PC-3 (cell line): ENCODE data around the gene TP53. TPM values are rescaled to one million over a fixed set of nuclear protein-coding genes. Genes with fewer than 3 reads are reported as not detected.
"Not testable (repeated sequence)": the region's sequence is repeated elsewhere in the genome, so short reads cannot be mapped to it uniquely, and the experiment has no call there.

Source experiments
- ATAC-seq: fragments of 200-7000 bp; cut with Tn5 transposase; 2 replicates; pipeline ENCODE4 v1.9.1; 2020; ENCODE audit warnings: mild to moderate bottlenecking, moderate library complexity
- BruUV-seq: library from RNA; stranded (reverse); fragments of 400-500 nt; replicated peaks from 2 replicates; lab custom pipeline; 2021; lab: Mats Ljungman, UMichigan
- CTCF ChIA-PET: fragments of 300-600 bp; sonication (Branson Sonifier 250); formaldehyde crosslinking; loops from one replicate; lab custom pipeline; 2022; ENCODE audit warnings: antibody characterized with exemption; lab: Charles Lee
- POLR2A ChIA-PET: fragments of 300-600 bp; sonication (Branson Sonifier 250); formaldehyde crosslinking; loops from one replicate; lab custom pipeline; 2022; ENCODE audit warnings: antibody characterized with exemption; ENCODE audit not compliant: unreplicated experiment; lab: Charles Lee
- DNase-seq: peaks from one replicate; pipeline ENCODE4 v3.0.0-alpha.2; 2015
- H2AFZ ChIP-seq: fragments of 300-600 bp; sonication (generic); 2 replicates; pipeline ENCODE4 v1.6.0; 2016; ENCODE audit warnings: antibody characterized with exemption, low read length
- H3F3A ChIP-seq: fragments of 300-600 bp; sonication (generic); one replicate; pipeline ENCODE4 v1.6.0; 2017; ENCODE audit warnings: antibody characterized with exemption, low read length, control low read depth, mild to moderate bottlenecking; ENCODE audit not compliant: unreplicated experiment
- H3K27ac ChIP-seq: fragments of 300-600 bp; sonication (generic); 2 replicates; pipeline ENCODE4 v1.5.1; 2016; ENCODE audit warnings: mild to moderate bottlenecking, low read length
- H3K27me3 ChIP-seq: fragments of 300-600 bp; sonication (generic); 2 replicates; pipeline ENCODE4 v1.6.1; 2016; ENCODE audit warnings: low read length, mixed read lengths
- H3K36me3 ChIP-seq: fragments of 300-600 bp; sonication (generic); 2 replicates; pipeline ENCODE4 v1.6.1; 2016; ENCODE audit warnings: low read depth, mixed run types, low read length, mixed read lengths
- H3K4me1 ChIP-seq: fragments of 300-600 bp; sonication (generic); 2 replicates; pipeline ENCODE4 v1.5.1; 2016; ENCODE audit warnings: low read length; ENCODE audit not compliant: insufficient read depth
- H3K4me2 ChIP-seq: fragments of 300-600 bp; sonication (generic); 2 replicates; pipeline ENCODE4 v1.6.0; 2016; ENCODE audit warnings: low read length
- H3K4me3 ChIP-seq: fragments of 300-600 bp; sonication (generic); 2 replicates; pipeline ENCODE4 v1.5.1; 2016; ENCODE audit warnings: mild to moderate bottlenecking, low read length, mixed read lengths
- H3K79me2 ChIP-seq: fragments of 300-600 bp; sonication (generic); 2 replicates; pipeline ENCODE4 v1.6.1; 2017; ENCODE audit warnings: low read length, mixed read lengths
- H3K9ac ChIP-seq: fragments of 300-600 bp; sonication (generic); 2 replicates; pipeline ENCODE4 v1.6.0; 2016; ENCODE audit warnings: mild to moderate bottlenecking, low read length
- H3K9me2 ChIP-seq: fragments of 300-600 bp; sonication (generic); replicated peaks from 2 replicates; pipeline ENCODE4 v1.6.1; 2016; ENCODE audit warnings: mixed run types, low read length, mixed read lengths
- H3K9me3 ChIP-seq: fragments of 300-600 bp; sonication (generic); 2 replicates; pipeline ENCODE4 v1.6.1; 2016; ENCODE audit warnings: low read length, mixed read lengths
- H4K20me1 ChIP-seq: fragments of 300-600 bp; sonication (generic); 2 replicates; pipeline ENCODE4 v1.6.1; 2016; ENCODE audit warnings: low read length, mixed read lengths
- CTCF ChIP-seq: fragments of 300-600 bp; sonication (generic); conservative IDR thresholded peaks from 2 replicates; pipeline ENCODE4 v1.5.1; 2017; ENCODE audit warnings: antibody characterized with exemption, low read depth, mild to moderate bottlenecking, low read length
- EZH2 ChIP-seq: fragments of 300-600 bp; sonication (generic); IDR thresholded peaks from one replicate; pipeline ENCODE4 v1.6.1; 2017; ENCODE audit warnings: antibody characterized with exemption, mild to moderate bottlenecking, low read length; ENCODE audit not compliant: unreplicated experiment
- EZH2phosphoT487 ChIP-seq: fragments of 300-600 bp; sonication (generic); IDR thresholded peaks from 2 replicates; pipeline ENCODE4 v1.6.1; 2018; ENCODE audit warnings: mild to moderate bottlenecking, antibody characterized with exemption, low read length, borderline replicate concordance
- intact Hi-C: fragments of 100-400 bp; cut with micrococcal nuclease; formaldehyde crosslinking; loops from 2 replicates; pipeline ENCODE4 v1.9.0; 2023
- total RNA-seq: library from RNA; depleted of rRNA; stranded (reverse); fragments of >200 nt; gene quantifications from 2 replicates; pipeline ENCODE4 v1.2.3, GENCODE V29; 2014

The TP53 gene
- total RNA-seq, 1 experiment from 2014 or later: 3.4 TPM

DNA sequence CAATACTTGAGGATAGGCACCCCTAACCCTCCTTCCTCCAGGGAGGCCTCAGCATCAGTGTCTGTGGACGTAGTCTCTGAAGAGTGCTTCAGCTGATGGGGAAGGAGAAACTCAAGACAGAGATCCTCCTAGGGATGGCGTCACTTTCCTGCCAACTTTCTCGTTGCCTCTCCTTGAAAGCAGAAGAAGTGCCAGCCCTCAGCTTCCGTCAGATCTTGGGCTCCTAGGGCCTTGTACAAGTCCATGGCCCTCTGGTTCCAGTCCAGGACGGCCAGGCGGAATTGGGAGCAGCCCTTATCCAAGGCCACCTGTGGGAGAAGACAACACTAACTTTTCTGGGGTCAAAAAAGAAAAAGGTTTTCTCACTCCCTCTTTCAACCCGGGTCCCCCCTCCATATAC, 61.0 kb downstream of the TP53 start:
- H3F3A ChIP-seq: no peaks in the 10 kb centered on the region
- H3K9me3 ChIP-seq: no peaks in the 10 kb centered on the region
- H4K20me1 ChIP-seq: no peaks in the 10 kb centered on the region
- H3K27ac ChIP-seq: no peak overlapping the region
- ATAC-seq: no peak
- peaks cover 13% of the 10 kb centered on the region for H3K79me2 ChIP-seq
- H3K9ac ChIP-seq: no peak overlapping the region
- no peak for TF ChIP-seq EZH2phosphoT487
- TF ChIP-seq CTCF: no peak
- TF ChIP-seq EZH2: no peak
- ChIA-PET CTCF (no interaction called here), POLR2A (interaction anchor here (0.5 kb wide), 1 partner anchor 11 kb away, joined by 4 read pairs; no protein-coding TSS in a partner anchor)
- no TSS peak for BruUV-seq
- H3K4me3 ChIP-seq: peak overlapping the region; percentile 91; the same call in 1 of the 2 replicates
- H3K36me3 ChIP-seq: no peaks in the 10 kb centered on the region
- no peak overlapping the region for H2AFZ ChIP-seq
- intact Hi-C loops: no loop called here
- H3K27me3 ChIP-seq: no peaks in the 10 kb centered on the region
- H3K4me2 ChIP-seq: peak overlapping the region; percentile 86; the same call in 1 of the 2 replicates
- no peaks in the 10 kb centered on the region for H3K9me2 ChIP-seq
- DNase-seq: no peak
- H3K4me1 ChIP-seq: no peaks in the 10 kb centered on the region

DNA sequence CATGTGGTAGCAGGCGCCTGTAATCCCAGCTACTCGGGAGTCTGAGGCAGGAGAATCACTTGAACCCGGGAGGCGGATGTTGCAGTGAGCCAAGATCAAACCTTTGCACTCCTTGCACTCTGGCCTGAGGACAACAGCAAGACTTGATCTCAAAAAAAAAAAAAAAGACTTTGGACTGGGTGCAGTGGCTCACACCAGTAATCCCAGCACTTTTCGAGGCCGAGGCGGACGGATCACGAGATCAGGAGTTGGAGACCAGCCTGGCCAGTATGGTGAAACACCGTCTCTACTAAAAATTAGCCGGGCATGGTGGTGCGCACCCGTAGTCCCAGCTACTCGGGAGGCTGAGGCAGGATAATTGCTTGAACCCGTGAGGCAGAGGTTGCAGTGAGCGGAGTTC, 61.5 kb downstream of the TP53 start:
- H3K27ac ChIP-seq, H3F3A ChIP-seq, H3K4me2 ChIP-seq, intact Hi-C loops, H3K4me1 ChIP-seq, H3K9me2 ChIP-seq, H3K9ac ChIP-seq, DNase-seq, BruUV-seq, H3K27me3 ChIP-seq, H3K9me3 ChIP-seq, H2AFZ ChIP-seq, POLR2A ChIA-PET, ATAC-seq, CTCF ChIA-PET, H3K4me3 ChIP-seq, H3K36me3 ChIP-seq, H4K20me1 ChIP-seq: not testable (repeated sequence)
- H3K79me2 ChIP-seq: peaks cover 13% of the 10 kb centered on the region

- no peaks in the 10 kb centered on the region for H3K27me3 ChIP-seq
- intact Hi-C loops: no loop called here
- ChIA-PET CTCF (no interaction called here), POLR2A (no interaction called here)
- H3K27ac ChIP-seq: no peak overlapping the region
- H3K4me2 ChIP-seq: no peak overlapping the region
- BruUV-seq: no TSS peak
- no peaks in the 10 kb centered on the region for H3K4me1 ChIP-seq
- no peak overlapping the region for H3K9ac ChIP-seq
- TF ChIP-seq CTCF (no peak), EZH2 (no peak), EZH2phosphoT487 (no peak)
- no peaks in the 10 kb centered on the region for H3K9me3 ChIP-seq
- H2AFZ ChIP-seq: no peak overlapping the region
- no peak for DNase-seq
- no peaks in the 10 kb centered on the region for H3F3A ChIP-seq
- H3K36me3 ChIP-seq: no peaks in the 10 kb centered on the region
- no peak overlapping the region for H3K4me3 ChIP-seq
- no peak for ATAC-seq
- no peaks in the 10 kb centered on the region for H3K9me2 ChIP-seq
- H3K79me2 ChIP-seq: peaks cover 13% of the 10 kb centered on the region
- no peaks in the 10 kb centered on the region for H4K20me1 ChIP-seq
Observed at GRCh38 chr17:7623661-7624060, 63.6 kb downstream of the TP53 start.
